SK-N-SH treated with all-trans-retinoic acid at 6 μM for 48 hours (cell line): ENCODE results near the gene ESAM.

ENCODE experiments used
- ARNTL ChIP-seq: fragments of 450-650 bp; formaldehyde crosslinking; IDR thresholded peaks from 2 replicates; pipeline ENCODE4 v1.5.0; 2020; ENCODE audit warnings: low read depth, mild to moderate bottlenecking, moderate library complexity, borderline replicate concordance
- CSDC2 ChIP-seq: fragments of 250-450 bp; sonication (Bioruptor Pico); IDR thresholded peaks from 2 replicates; pipeline ENCODE4 v1.5.0; 2020; ENCODE audit warnings: mild to moderate bottlenecking, moderate library complexity
- ISL1 ChIP-seq: fragments of 250-450 bp; sonication (Bioruptor Pico); IDR thresholded peaks from 2 replicates; pipeline ENCODE4 v2.1.2; 2022; ENCODE audit warnings: mild to moderate bottlenecking, moderate library complexity
- PPARA ChIP-seq: fragments of 250-450 bp; sonication (Bioruptor Pico); IDR thresholded peaks from 2 replicates; pipeline ENCODE4 v1.5.0; 2020; ENCODE audit warnings: mild to moderate bottlenecking, borderline replicate concordance
- RARB ChIP-seq: fragments of 250-450 bp; sonication (Bioruptor Pico); IDR thresholded peaks from 2 replicates; pipeline ENCODE4 v1.8.0; 2021; ENCODE audit warnings: mild to moderate bottlenecking, moderate library complexity
- TCF4 ChIP-seq: fragments of 250-450 bp; sonication (Bioruptor Pico); IDR thresholded peaks from 2 replicates; pipeline ENCODE4 v1.8.0; 2021; ENCODE audit warnings: mild to moderate bottlenecking, moderate library complexity, borderline replicate concordance
- ZFP3 ChIP-seq: fragments of 250-450 bp; sonication (Bioruptor Pico); IDR thresholded peaks from 2 replicates; pipeline ENCODE4 v1.5.0; 2020; ENCODE audit warnings: mild to moderate bottlenecking, moderate library complexity
- ZFP30 ChIP-seq: fragments of 450-650 bp; formaldehyde crosslinking; IDR thresholded peaks from 2 replicates; pipeline ENCODE4 v1.5.0; 2022; ENCODE audit warnings: mild to moderate bottlenecking, moderate library complexity
- TF ChIP-seq, protein P1 (sequence below): fragments of 250-450 bp; sonication (Bioruptor Pico); IDR thresholded peaks from 2 replicates; pipeline ENCODE4 v1.8.0; 2020; ENCODE audit warnings: mild to moderate bottlenecking, moderate library complexity, borderline replicate concordance
- TF ChIP-seq, protein P2 (sequence below): fragments of 250-450 bp; sonication (Bioruptor Pico); IDR thresholded peaks from 2 replicates; pipeline ENCODE4 v1.5.0; 2020; ENCODE audit warnings: mild to moderate bottlenecking, moderate library complexity

DNA sequence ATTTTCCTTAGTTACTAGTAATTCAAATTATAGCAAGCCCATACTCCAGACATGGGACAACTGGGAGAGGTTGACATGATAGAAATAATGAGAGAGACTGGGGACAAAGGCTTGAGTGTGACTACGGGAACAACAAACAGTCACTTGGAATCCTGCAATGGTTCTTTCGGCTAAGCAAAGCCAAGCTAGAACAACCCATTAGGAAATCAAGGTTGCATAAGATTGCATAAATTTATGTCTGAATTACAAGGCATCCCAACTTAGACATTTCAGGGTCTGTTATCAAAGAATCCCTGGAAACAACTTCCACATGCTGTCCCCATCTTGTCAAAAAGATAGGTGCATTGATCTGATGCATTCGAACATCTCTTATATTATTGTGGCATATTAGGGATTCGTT lies 32.5 kb downstream of the ESAM start:
- TF ChIP-seq ZFP3 (CRISPR knock-in tag) = no peak
- TF ChIP-seq PPARA (CRISPR knock-in tag) = no peak
- no peak for TF ChIP-seq CSDC2 (CRISPR knock-in tag)
- TF ChIP-seq, protein P1, sequence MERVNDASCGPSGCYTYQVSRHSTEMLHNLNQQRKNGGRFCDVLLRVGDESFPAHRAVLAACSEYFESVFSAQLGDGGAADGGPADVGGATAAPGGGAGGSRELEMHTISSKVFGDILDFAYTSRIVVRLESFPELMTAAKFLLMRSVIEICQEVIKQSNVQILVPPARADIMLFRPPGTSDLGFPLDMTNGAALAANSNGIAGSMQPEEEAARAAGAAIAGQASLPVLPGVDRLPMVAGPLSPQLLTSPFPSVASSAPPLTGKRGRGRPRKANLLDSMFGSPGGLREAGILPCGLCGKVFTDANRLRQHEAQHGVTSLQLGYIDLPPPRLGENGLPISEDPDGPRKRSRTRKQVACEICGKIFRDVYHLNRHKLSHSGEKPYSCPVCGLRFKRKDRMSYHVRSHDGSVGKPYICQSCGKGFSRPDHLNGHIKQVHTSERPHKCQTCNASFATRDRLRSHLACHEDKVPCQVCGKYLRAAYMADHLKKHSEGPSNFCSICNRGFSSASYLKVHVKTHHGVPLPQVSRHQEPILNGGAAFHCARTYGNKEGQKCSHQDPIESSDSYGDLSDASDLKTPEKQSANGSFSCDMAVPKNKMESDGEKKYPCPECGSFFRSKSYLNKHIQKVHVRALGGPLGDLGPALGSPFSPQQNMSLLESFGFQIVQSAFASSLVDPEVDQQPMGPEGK = no peak
- no peak for TF ChIP-seq TCF4 (CRISPR knock-in tag)
- no peak for TF ChIP-seq ARNTL (CRISPR knock-in tag)
- no peak for TF ChIP-seq RARB (CRISPR knock-in tag)
- no peak for TF ChIP-seq ISL1 (CRISPR knock-in tag)
- TF ChIP-seq ZFP30 (CRISPR knock-in tag) = no peak
- TF ChIP-seq, protein P2, sequence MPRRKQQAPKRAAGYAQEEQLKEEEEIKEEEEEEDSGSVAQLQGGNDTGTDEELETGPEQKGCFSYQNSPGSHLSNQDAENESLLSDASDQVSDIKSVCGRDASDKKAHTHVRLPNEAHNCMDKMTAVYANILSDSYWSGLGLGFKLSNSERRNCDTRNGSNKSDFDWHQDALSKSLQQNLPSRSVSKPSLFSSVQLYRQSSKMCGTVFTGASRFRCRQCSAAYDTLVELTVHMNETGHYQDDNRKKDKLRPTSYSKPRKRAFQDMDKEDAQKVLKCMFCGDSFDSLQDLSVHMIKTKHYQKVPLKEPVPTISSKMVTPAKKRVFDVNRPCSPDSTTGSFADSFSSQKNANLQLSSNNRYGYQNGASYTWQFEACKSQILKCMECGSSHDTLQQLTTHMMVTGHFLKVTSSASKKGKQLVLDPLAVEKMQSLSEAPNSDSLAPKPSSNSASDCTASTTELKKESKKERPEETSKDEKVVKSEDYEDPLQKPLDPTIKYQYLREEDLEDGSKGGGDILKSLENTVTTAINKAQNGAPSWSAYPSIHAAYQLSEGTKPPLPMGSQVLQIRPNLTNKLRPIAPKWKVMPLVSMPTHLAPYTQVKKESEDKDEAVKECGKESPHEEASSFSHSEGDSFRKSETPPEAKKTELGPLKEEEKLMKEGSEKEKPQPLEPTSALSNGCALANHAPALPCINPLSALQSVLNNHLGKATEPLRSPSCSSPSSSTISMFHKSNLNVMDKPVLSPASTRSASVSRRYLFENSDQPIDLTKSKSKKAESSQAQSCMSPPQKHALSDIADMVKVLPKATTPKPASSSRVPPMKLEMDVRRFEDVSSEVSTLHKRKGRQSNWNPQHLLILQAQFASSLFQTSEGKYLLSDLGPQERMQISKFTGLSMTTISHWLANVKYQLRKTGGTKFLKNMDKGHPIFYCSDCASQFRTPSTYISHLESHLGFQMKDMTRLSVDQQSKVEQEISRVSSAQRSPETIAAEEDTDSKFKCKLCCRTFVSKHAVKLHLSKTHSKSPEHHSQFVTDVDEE (CRISPR knock-in tag) = no peak
